ENCODE data around the gene FBXW7. TPM values are rescaled to one million over a fixed set of nuclear protein-coding genes. Genes with fewer than 3 reads are reported as not detected.

Gene FBXW7
- total RNA-seq, 1 donor from 2014 or later, result 128 TPM

DNA sequence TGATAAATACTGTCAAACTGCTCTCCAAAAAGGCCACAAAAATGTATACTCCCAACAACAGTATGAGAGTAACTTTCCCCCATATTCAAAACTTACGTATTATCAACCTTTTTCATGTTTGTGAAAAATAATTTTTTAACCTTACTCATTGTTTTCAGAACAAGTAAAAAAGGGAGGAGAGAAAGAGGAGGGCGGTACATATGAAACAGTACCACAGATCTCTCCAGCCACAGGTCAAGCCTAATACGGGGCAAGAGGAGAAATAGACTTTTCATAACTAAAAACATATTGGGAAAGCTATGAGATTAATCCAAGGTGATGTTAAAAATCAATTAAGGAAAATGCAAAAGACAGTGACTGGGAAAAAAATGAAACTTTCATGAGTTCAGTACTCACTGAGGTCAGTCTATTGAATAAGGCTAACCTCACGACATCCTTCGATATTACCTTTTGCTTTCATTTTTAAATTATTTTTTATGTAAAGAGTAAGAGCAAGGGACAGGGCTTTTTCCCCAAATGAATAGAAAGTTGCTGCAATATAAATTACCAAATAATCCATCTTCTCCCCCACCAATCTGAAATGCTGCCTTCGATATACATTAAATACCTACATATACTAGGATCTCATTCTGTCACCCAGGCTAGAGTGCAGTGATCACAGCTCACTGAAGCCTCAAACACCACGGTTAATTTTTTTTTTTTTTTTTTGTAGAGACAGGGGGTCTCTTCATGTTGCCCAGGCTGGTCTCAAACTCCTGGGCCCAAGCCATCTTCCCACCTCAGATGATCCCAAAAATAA, 25.3 kb downstream of the FBXW7 start:
- Histone ChIP-seq H3K9me3 (no peaks in the 10 kb centered on the region), H3K4me1 (no peaks in the 10 kb centered on the region), H3K4me3 (no peak overlapping the region), H3K36me3 (no peaks in the 10 kb centered on the region), H3K27ac (no peak overlapping the region), H3K27me3 (no peaks in the 10 kb centered on the region)
- intact Hi-C loops (cut with DNase I), result no loop called here
- no peak for DNase-seq (ENCODE audit: low spot score in 2 of 2)
- TF ChIP-seq, protein P1, sequence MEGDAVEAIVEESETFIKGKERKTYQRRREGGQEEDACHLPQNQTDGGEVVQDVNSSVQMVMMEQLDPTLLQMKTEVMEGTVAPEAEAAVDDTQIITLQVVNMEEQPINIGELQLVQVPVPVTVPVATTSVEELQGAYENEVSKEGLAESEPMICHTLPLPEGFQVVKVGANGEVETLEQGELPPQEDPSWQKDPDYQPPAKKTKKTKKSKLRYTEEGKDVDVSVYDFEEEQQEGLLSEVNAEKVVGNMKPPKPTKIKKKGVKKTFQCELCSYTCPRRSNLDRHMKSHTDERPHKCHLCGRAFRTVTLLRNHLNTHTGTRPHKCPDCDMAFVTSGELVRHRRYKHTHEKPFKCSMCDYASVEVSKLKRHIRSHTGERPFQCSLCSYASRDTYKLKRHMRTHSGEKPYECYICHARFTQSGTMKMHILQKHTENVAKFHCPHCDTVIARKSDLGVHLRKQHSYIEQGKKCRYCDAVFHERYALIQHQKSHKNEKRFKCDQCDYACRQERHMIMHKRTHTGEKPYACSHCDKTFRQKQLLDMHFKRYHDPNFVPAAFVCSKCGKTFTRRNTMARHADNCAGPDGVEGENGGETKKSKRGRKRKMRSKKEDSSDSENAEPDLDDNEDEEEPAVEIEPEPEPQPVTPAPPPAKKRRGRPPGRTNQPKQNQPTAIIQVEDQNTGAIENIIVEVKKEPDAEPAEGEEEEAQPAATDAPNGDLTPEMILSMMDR (IDR thresholded peaks at IDR 0.05), result no peak

DNA sequence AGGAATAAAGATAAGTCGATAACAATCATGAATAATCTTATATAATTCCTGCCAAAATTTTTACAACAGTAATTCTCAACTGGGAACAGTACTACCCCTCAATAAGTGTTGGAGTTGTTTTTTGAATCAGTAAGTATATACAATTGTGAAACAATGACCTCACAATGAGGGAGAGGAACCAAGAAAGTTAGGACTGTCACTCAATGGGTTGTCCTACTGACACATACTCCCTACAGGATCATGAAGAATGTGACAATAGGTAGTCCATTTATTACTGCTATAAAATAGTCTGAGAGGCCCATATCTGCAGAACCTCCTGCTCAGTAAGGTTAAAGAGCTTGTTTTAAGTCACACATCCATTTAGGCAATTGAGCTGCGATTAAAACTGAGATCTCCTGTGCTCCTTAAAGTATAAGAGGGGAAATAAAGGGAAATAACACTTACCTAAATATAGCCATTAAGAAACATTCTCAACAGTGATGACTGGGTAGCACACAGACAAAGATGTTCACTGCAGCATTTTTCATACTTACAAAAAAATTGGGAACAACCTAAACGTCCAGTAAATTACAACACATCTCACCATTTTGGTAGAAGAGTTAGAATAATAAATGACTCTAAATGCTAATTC, 26.2 kb downstream of the FBXW7 start:
- DNase-seq (ENCODE audit: low spot score in 2 of 2), result no peak
- TF ChIP-seq, protein P1 (IDR thresholded peaks at IDR 0.05), result no peak
- H3K36me3 ChIP-seq, result no peaks in the 10 kb centered on the region
- intact Hi-C loops (cut with DNase I), result no loop called here
- no peaks in the 10 kb centered on the region for H3K4me1 ChIP-seq
- no peak overlapping the region for H3K27ac ChIP-seq
- no peak overlapping the region for H3K4me3 ChIP-seq
- H3K9me3 ChIP-seq, result no peaks in the 10 kb centered on the region
- no peaks in the 10 kb centered on the region for H3K27me3 ChIP-seq

DNA sequence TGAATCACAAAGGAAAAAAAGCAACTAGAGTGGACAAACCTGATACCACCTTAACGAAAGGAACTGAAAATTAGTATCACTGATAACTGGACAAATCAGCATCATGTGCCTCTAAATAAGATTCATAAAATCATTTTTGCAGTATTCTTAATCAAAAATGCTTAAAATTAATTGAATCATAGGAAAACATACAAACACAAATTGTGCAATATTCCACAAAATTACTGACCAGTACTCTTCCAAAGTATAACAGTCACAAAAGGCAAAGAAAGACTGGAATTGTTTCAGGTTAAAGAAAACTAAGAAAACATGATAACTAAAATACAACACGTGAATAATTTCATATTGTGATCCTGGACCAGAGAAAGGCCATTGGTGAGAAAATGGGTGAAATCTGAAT, 27.1 kb downstream of the FBXW7 start:
- Histone ChIP-seq H3K27me3 (no peaks in the 10 kb centered on the region), H3K36me3 (no peaks in the 10 kb centered on the region), H3K27ac (no peak overlapping the region), H3K4me3 (no peak overlapping the region), H3K4me1 (no peaks in the 10 kb centered on the region), H3K9me3 (no peaks in the 10 kb centered on the region)
- no peak for DNase-seq (ENCODE audit: low spot score in 2 of 2)
- TF ChIP-seq, protein P1 (IDR thresholded peaks at IDR 0.05), result no peak
- intact Hi-C loops (cut with DNase I), result no loop called here

DNA sequence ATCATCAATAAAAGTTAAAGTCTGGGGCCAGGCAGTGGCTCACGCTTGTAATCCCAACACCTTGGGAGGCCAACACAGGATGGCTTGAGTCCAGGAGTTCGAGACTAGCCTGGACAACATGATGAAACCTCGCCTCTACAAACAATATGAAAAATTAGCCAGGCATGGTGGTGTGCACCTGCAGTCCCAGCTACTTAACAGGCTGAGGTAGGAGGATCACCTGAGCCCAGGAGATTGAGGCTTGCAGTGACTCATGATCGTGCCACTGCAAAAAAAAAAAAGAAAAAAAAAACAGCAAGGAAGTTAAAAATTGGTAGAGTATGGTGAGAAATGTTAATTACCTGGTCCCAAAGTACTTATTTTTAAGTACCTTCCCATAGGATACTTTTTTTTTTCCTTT, 27.5 kb downstream of the FBXW7 start:
- H3K4me3 ChIP-seq, result no peak overlapping the region

GRCh38 chr4:152503653-152504290, 32.1 kb downstream of the FBXW7 start:
- no peak overlapping the region for H3K27ac ChIP-seq
- no peak overlapping the region for H3K4me3 ChIP-seq
- intact Hi-C loops (cut with DNase I), result no loop called here
- TF ChIP-seq, protein P1 (IDR thresholded peaks at IDR 0.05), result no peak
- H3K36me3 ChIP-seq, result no peaks in the 10 kb centered on the region
- H3K4me1 ChIP-seq, result no peaks in the 10 kb centered on the region
- no peaks in the 10 kb centered on the region for H3K27me3 ChIP-seq
- DNase-seq (ENCODE audit: low spot score in 2 of 2), result no peak
- H3K9me3 ChIP-seq, result no peaks in the 10 kb centered on the region

More for the DNA sequence above, 27.5 kb downstream of the FBXW7 start:
- Histone ChIP-seq H3K27ac (no peak overlapping the region), H3K27me3 (no peaks in the 10 kb centered on the region), H3K36me3 (no peaks in the 10 kb centered on the region), H3K9me3 (no peaks in the 10 kb centered on the region), H3K4me1 (no peaks in the 10 kb centered on the region)
- intact Hi-C loops (cut with DNase I), result no loop called here
- DNase-seq (ENCODE audit: low spot score in 2 of 2), result no peak
- TF ChIP-seq, protein P1 (IDR thresholded peaks at IDR 0.05), result no peak

All from ascending aorta (tissue), 2 donors.